ENCODE data around the gene CAD.

- TF ChIP-seq CTCF (IDR thresholded peaks at IDR 0.05): no peak
- TF ChIP-seq POLR2AphosphoS5 (IDR thresholded peaks at IDR 0.05; ENCODE audit: insufficient read depth in 1 of 2, low read depth in 1 of 2): no peak
- TF ChIP-seq POLR2A (IDR thresholded peaks at IDR 0.05): no peak
Observed at GRCh38 chr2:27199241-27199640, 17.9 kb upstream of the CAD start.
